ENCODE data around the gene IL3RA.

IL3RA gene

GRCh38 chrX:1430451-1430850 is 93.9 kb downstream of the IL3RA start:
- Histone ChIP-seq H3K9me3 (ENCODE audit: low read length) (no peaks in the 10 kb centered on the region), H3K4me2 (ENCODE audit: low read length) (no peak overlapping the region), H3K9ac (ENCODE audit: low read length) (no peak overlapping the region), H4K20me1 (ENCODE audit: insufficient read depth, low read length) (no peaks in the 10 kb centered on the region), H3K27me3 (ENCODE audit: insufficient read depth, low read length) (no peaks in the 10 kb centered on the region), H2AFZ (ENCODE audit: low read length) (no peak overlapping the region), H3K27ac (ENCODE audit: low read depth, low read length, poor library complexity, severe bottlenecking) (no peak overlapping the region), H3K36me3 (ENCODE audit: insufficient read depth, low read length) (peaks cover 45% of the 10 kb centered on the region), H3K79me2 (ENCODE audit: insufficient read depth, low read length) (no peaks in the 10 kb centered on the region), H3K9me2 (ENCODE audit: low read depth, low read length) (no peaks in the 10 kb centered on the region), H3K4me3 (ENCODE audit: low read depth, low read length, poor library complexity, severe bottlenecking) (no peak overlapping the region), H3K4me1 (ENCODE audit: insufficient read depth, low read length, severe bottlenecking) (no peaks in the 10 kb centered on the region), H3F3A (ENCODE audit: insufficient read depth, low read length) (no peaks in the 10 kb centered on the region)
- TF ChIP-seq CTCF (IDR thresholded peaks at IDR 0.05; ENCODE audit: low read length) (no peak), EZH2 (IDR thresholded peaks at IDR 0.05; ENCODE audit: borderline replicate concordance, low read length) (no peak)
